Peyer's patch (tissue), 4 donors: ENCODE data around the gene UPF2. TPM values are rescaled to one million over a fixed set of nuclear protein-coding genes. Genes with fewer than 3 reads are reported as not detected.

Experiments
- DNase-seq, 3 donors: peaks; one replicate each; pipeline ENCODE4 v3.0.0-alpha.2; 2017 to 2019
- H3K27ac ChIP-seq, 4 donors: fragments of 200-600 bp; sonication (generic); one replicate each; pipeline ENCODE4 v1.5.1; 2016 to 2019
- H3K27me3 ChIP-seq, 2 donors: fragments of 200-600 bp; sonication (generic); one replicate each; pipeline ENCODE4 v1.5.1; 2019
- H3K36me3 ChIP-seq, 3 donors: fragments of 200-600 bp; sonication (generic); one replicate each; pipeline ENCODE4 v1.5.1; 2016 to 2019
- H3K4me1 ChIP-seq, 4 donors: fragments of 200-600 bp; sonication (generic); one replicate each; pipeline ENCODE4 v1.5.1; 2016 to 2019
- H3K4me3 ChIP-seq, 4 donors: fragments of 200-600 bp; sonication (generic); 1 replicate in 3 of 4; 2 replicates in 1 of 4; pipeline ENCODE4 v1.5.1; 2016 to 2019; ENCODE audit warnings: mild to moderate bottlenecking in 1 of 4
- H3K9me3 ChIP-seq, 4 donors: fragments of 200-600 bp; sonication (generic); one replicate each; pipeline ENCODE4 v1.5.1; 2016 to 2019; ENCODE audit warnings: mild to moderate bottlenecking in 1 of 4
- CTCF ChIP-seq, 6 experiments: fragments of 450-650 bp in 4 of 6; fragments of 200-600 bp in 2 of 6; sonication (generic) in 1 of 6; IDR thresholded peaks; one replicate each; pipeline ENCODE4 v1.5.1; 2017 to 2019; ENCODE audit warnings: antibody characterized with exemption in 6 of 6, mild to moderate bottlenecking in 3 of 6, moderate library complexity in 1 of 6
- POLR2A ChIP-seq, 2 donors: fragments of 450-650 bp; IDR thresholded peaks; one replicate each; pipeline ENCODE4 v1.5.1; 2017; ENCODE audit warnings: antibody characterized with exemption in 2 of 2, mild to moderate bottlenecking in 2 of 2, moderate library complexity in 2 of 2
- total RNA-seq, 4 donors: library from RNA; depleted of rRNA; stranded (reverse); fragments of >200 nt; gene quantifications; one replicate each; pipeline ENCODE4 v1.1.0, GENCODE V29; 2016

Gene UPF2
- total RNA-seq, 4 donors from 2014 or later = 12.6 to 56.1 (median 21.0) TPM

GRCh38 chr10:11881030-11881476 lies 161.6 kb downstream of the UPF2 start:
- peaks cover 0 to 2% (median 0%) of the 10 kb centered on the region in 4 donors for H3K4me1 ChIP-seq

GRCh38 chr10:11880151-11881029 lies 162.2 kb downstream of the UPF2 start:
- H3K4me1 ChIP-seq = peaks cover 0 to 9% (median 0%) of the 10 kb centered on the region in 4 donors
- H3K27me3 ChIP-seq = no peaks in the 10 kb centered on the region
- TF ChIP-seq CTCF (IDR thresholded peaks at IDR 0.05) (no peak), POLR2A (IDR thresholded peaks at IDR 0.05) (no peak)
- DNase-seq = no peak
- no peak overlapping the region for H3K4me3 ChIP-seq
- H3K36me3 ChIP-seq = no peaks in the 10 kb centered on the region
- H3K9me3 ChIP-seq = no peaks in the 10 kb centered on the region
- no peak overlapping the region for H3K27ac ChIP-seq

More at GRCh38 chr10:11881030-11881476, 161.6 kb downstream of the UPF2 start:
- H3K4me3 ChIP-seq = no peak overlapping the region
- DNase-seq = no peak
- H3K27me3 ChIP-seq = no peaks in the 10 kb centered on the region
- TF ChIP-seq CTCF (IDR thresholded peaks at IDR 0.05) (no peak), POLR2A (IDR thresholded peaks at IDR 0.05) (no peak)
- no peaks in the 10 kb centered on the region for H3K36me3 ChIP-seq
- no peak overlapping the region for H3K27ac ChIP-seq
- H3K9me3 ChIP-seq = no peaks in the 10 kb centered on the region

DNA sequence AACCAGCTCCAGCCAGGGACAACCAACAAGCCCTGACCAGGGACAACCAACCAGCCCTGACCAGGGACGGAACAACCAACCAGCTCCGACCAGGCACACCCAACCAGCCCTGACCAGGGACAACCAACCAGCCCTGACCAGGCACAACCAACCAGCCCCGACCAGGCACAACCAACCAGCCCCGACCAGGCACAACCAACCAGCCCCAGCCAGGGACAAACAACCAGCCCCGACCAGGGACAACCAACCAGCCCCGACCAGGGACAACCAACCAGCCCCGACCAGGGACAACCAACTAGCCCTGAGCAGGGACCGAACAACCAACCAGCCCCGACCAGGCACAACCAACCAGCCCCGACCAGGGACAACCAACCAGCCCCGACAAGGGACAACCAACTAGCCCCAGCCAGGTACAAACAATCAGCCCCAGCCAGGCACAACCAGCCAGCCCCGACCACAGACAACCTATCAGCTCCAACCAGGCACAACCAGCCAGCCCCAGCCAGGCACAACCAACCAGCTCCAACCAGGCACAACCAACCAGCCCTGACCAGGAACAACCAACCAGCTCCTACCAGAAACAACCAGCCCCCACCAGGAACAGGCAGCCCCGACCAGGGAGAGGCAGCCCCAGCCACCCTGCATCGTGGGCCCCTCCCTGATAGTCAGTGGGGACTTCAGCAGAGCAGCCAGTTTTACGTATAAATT lies 163.1 kb downstream of the UPF2 start:
- DNase-seq = no peak
- H3K36me3 ChIP-seq = no peaks in the 10 kb centered on the region
- no peak overlapping the region for H3K27ac ChIP-seq
- peaks cover 0 to 17% (median 3%) of the 10 kb centered on the region in 4 donors for H3K4me1 ChIP-seq
- no peak overlapping the region for H3K4me3 ChIP-seq
- TF ChIP-seq CTCF (IDR thresholded peaks at IDR 0.05) (no peak), POLR2A (IDR thresholded peaks at IDR 0.05) (no peak)
- no peaks in the 10 kb centered on the region for H3K9me3 ChIP-seq
- no peaks in the 10 kb centered on the region for H3K27me3 ChIP-seq

DNA sequence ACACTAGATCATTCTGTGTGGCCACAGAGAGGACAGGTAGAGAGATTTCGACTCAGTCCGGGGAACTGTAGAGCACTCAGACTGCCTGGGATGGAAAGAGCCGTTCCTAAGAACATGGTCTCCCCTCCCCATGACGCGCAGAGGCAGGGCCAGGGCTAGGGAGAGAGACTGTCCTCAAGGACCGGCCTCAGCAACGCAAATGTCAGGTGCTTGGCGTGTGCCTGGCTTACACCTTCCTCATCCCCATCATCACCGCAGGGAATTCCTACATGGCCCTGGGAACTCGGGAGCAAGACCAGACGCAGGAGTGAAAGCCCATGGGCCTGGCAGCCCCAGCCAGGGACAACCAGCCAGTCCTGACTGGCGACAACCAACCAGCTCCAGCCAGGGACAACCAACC lies 163.8 kb downstream of the UPF2 start:
- H3K4me3 ChIP-seq = no peak overlapping the region
- peaks cover 0 to 22% (median 3%) of the 10 kb centered on the region in 4 donors for H3K4me1 ChIP-seq
- no peaks in the 10 kb centered on the region for H3K27me3 ChIP-seq
- H3K27ac ChIP-seq = no peak overlapping the region
- no peaks in the 10 kb centered on the region for H3K9me3 ChIP-seq
- no peak for TF ChIP-seq CTCF (IDR thresholded peaks at IDR 0.05)
- H3K36me3 ChIP-seq = no peaks in the 10 kb centered on the region
- no peak for DNase-seq

DNA sequence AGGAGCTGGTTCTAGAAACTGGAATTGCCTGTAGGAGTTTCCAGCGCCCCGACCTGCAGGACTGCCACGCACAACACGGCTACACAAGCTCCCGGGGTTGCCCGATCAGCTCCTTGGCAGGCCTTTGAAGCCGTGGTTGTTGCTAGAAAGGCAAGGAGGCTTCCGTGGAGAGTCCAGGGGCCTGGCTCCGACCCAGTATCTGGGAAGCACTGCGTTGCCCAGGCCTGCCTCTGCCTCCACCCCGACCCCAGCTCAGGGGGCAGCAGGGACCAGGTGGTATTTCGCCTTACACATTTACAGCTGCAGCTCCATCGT lies 165.1 kb downstream of the UPF2 start:
- no peak for DNase-seq
- TF ChIP-seq POLR2A (IDR thresholded peaks at IDR 0.05) (no peak), CTCF (IDR thresholded peaks at IDR 0.05) (no peak)
- Histone ChIP-seq H3K4me3 (no peak overlapping the region), H3K9me3 (no peaks in the 10 kb centered on the region), H3K36me3 (no peaks in the 10 kb centered on the region), H3K27me3 (no peaks in the 10 kb centered on the region), H3K27ac (no peak overlapping the region), H3K4me1 (peaks cover 0 to 22% (median 3%) of the 10 kb centered on the region in 4 donors)
